Measurements from ENCODE around the gene CCN2.
"Not testable (repeated sequence)": the region's sequence is repeated elsewhere in the genome, so short reads cannot be mapped to it uniquely, and the experiment has no call there.

The CCN2 gene

DNA sequence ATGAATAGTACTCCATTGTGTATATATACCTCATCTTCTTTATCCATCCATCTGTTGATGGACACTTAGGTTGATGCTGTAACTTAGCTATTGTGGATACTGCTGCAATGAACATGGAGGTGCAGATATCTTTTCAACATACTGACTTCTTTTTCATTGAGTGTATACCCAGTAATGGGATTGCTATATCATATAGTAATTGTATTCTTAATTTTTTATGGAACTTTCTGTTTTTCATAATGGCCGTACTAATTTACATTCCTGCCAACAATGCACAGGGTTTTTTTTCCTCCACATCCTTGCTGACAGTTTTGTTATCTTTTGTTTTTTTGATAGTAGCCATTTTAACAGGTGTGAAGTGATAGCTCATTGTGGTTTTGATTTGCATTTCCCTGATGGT lies 5.2 kb downstream of the CCN2 start:
- DNase-seq (ENCODE audit: low read depth in 2 of 2) = no peak

DNA sequence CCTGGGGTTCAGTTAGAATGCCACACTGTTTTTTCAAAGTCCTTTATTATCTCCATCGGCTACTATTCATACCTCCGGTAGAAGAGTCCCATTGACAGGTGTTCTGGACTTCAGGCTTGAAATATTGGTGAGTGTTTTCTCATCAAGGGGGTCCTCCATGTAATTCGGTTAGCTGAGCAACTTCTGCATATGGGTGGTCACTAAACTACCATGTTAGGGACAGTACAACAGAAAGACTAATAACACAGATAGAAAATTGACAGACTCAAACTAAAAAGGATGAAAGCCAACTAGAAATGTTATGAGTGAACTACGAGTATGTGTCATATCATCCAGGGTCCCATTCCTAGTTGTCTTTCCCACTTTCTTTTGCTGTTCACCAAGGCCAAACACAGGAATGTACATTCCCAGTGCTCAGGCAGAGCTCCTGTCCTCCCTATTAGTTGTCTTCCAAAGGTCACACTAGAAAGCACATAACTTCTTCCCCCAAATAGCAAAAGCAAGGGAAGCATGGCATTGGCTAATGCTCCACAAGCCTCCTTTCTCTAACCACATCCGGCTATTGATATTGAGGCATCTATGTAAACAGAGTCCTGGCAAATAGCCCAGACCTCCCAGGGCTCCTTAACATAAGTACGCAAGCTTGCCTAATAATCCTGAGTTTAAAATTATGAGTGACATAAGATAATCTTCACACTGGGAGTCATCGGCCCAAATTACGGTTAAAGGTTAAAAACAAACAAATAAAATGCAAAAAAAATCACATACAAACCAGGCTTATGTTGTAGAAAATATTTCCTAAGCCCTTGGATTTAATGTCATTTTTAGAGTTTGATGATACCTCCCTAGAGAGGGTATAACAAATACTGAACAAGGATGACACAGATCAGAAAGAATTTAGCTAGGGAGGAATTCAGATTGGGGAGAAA lies 13.2 kb downstream of the CCN2 start:
- no peak for DNase-seq (ENCODE audit: low read depth in 2 of 2)

DNA sequence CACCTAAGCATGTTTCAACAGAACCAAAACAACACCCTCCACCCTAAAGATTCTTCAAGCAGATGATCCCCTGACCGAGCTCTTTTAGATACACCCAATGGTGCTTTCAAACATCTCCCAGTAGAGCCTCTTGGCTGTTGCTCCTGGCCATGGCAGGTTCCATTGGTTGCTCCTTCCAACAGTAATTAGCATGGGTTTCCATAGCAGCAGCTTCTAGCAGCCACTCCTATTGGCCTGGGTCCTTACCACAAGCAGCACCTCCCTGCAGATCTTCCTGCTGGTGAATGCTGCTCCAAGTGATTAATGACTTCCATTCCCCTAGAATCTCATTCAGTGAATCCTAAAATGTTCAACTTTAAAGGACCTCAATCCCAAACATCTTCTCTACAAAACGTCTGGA lies 13.9 kb downstream of the CCN2 start:
- no peak for DNase-seq (ENCODE audit: low read depth in 2 of 2)

DNA sequence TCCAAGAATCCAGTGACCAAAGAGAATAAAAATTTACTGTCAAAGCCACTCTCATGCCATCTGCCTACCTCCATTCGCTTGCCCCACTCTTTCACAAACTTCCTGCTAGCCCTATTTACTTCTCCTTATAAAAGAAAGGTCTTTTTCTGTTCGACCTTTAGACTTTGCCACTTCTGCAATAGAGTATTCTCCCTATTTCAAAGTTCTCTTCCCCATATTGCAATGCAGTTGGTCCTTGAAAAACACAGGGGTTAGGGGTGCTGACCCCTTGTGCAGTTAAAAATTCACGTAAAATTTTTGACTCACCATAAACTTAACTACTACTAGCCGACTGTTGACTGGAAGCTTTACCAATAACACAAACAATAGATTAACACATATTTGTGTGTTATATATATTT lies 15.0 kb downstream of the CCN2 start:
- DNase-seq (ENCODE audit: low read depth in 2 of 2) = no peak

DNA sequence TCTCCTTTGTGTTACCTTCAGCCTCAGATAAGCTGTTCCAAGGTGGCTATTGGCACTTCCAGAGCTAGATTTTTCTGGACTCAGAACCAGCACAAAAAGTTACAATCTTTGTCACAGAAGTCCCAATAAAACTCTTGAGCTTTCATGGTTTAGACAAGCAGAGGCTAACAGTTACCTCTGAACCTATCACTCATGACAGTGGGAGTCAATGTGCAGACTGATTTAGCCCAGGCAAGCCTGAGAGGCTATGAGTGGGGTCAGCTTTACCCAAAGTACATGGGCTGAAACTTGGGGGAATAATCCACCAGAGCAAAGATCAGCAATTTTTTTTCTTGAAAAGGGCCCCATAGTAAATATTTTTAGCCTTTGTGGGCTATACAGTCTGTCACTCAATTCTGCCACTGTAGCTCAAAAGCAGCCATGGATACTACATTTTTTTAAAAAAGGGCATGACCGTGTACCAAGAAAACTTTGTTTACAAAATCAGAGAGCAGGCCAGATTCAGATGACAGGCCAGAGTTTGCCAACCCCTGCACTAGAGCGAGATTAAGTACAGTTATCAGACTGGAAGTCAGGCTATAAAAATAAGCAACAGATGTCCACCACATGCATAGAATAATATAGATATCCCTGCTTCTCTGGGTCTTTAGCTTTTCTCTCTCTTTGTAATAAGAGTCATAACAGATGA lies 20.0 kb downstream of the CCN2 start:
- DNase-seq (ENCODE audit: low read depth in 2 of 2) = no peak

DNA sequence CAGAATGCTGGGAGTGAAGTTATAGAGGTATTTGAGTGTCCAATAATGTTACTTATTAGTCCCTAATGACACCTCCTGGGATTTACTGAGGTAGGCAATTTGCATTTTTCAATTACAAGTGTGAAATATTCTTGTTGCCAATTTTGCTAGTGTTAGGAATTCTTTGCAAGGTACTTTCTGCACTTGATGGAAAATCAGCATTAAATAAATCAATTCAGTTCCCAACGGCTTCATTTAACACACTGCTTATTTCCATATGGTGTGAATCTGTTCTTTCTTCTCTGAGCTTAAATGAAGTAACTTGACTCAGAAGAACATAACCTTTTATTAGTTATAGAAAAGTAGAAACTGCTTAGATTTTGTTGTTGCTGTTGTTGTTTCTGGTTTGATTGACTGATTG lies 21.2 kb downstream of the CCN2 start:
- DNase-seq (ENCODE audit: low read depth in 2 of 2) = no peak

DNA sequence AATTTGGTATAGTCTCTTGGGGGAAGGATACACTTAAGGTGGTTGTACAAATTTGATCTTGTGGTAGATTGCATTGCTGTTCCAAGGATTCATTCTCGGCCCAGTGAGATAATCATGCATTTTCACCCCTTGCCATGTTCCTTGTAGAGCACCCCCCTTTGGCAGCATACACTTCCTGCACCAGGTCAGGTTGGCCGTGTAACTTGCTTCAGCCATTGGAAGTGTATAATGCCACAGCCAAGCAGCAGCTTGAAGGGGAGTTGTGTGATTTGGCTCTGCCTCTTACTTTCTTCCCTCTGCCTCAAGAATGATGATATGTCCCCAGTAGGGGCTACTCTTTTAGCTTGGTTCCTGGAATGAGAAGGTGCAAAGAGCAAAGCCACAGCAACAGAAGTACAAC lies 21.9 kb downstream of the CCN2 start:
- no peak for DNase-seq (ENCODE audit: low read depth in 2 of 2)

DNA sequence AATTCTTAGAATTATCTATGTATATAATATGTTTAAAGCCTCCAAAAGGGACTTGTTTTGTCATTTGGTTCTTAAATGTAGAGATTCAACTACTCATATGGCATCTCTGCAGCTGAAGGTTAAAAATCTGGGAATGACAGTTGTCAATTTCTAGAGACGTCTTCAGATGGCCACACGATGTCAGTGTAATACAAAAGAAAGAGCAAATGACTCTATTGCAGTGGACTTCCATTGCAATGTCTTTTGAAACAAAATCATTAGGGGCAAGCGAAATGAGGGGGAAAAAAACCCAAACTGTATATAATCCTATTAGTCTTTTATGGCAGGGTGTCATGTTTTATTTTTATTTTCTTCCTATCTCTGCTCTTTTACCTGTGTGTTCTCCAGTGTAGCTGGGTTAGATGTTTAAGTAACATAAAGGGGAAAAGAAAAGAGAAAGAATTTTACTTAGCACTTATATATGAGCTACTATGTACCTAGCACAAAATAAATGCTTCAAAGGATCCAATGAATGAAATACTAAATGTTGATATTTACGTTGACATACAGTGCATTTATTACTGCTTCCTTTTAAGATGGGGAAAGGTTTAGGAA lies 26.2 kb downstream of the CCN2 start:
- no peak for DNase-seq (ENCODE audit: low read depth in 2 of 2)

DNA sequence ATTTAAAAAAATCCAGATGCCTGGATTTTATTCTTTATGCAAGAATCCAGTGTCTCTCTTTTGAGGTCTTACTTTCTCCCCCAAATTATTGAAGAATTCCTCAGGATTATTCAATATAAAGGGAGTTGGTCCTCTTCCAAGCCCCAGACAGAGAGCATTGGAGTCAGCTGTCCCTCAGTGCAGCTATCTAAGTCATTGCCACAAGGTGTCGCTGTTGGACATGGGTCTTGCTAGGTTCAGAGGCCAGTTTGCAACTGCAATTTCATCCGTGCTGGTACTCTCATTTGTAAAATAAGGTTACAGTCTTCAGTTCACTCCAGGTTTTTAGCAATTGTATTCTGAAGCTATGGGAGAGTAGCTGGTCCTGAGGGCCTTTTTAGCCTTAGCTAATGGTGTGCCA lies 27.8 kb downstream of the CCN2 start:
- DNase-seq (ENCODE audit: low read depth in 2 of 2) = no peak

DNA sequence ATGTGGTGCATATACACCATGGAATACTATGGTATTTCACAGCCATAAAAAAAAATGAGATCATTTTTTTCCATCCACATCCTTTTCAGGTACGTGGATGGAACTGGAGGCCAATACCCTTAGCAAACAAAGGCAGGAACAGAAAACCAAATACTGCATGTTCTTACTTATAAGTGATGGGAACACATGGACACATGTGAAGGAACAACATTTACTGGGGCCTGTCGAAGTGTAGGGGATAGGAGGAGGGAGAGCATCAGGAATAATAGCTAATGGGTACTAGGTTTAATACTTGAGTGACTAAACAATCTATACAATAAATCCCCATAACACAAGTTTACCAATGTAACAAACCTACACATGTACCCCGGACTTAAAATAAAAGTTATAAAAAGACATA lies 30.5 kb downstream of the CCN2 start:
- no peak for DNase-seq (ENCODE audit: low read depth in 2 of 2)

DNA sequence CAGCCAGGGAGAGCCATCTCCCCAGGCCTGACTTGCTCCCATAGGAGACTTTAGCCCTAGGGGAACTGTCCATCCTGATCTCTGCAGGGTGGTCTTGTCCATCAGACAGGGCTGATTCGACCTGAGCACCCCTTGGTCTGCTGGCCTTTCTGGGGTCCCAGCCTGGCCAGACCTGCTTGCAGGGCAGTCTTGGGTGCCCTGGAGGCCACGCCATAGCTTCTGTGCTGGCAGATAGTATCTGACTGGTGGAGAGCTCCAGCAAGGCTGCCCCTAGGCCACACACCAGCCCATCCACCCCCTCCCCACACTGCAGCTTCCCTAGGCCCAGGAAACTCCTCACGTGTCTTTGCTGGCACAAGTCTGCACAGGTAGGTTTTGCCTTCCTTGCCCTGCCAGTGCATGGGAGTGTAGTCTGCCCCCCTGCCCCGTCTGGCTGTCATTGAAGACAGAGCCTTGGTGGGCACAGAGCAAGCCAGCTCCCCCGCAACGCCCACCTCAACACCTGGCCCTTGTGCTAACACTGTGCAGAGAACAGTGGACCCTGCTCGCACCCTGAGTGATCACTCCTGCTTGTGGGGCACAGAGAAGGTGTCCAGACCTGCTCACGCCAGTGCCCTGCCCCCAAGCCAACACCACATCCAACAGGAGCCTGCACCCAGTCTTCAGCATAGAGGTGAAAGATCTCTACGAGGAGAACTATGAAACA lies 32.4 kb downstream of the CCN2 start:
- no peak for DNase-seq (ENCODE audit: low read depth in 2 of 2)

DNA sequence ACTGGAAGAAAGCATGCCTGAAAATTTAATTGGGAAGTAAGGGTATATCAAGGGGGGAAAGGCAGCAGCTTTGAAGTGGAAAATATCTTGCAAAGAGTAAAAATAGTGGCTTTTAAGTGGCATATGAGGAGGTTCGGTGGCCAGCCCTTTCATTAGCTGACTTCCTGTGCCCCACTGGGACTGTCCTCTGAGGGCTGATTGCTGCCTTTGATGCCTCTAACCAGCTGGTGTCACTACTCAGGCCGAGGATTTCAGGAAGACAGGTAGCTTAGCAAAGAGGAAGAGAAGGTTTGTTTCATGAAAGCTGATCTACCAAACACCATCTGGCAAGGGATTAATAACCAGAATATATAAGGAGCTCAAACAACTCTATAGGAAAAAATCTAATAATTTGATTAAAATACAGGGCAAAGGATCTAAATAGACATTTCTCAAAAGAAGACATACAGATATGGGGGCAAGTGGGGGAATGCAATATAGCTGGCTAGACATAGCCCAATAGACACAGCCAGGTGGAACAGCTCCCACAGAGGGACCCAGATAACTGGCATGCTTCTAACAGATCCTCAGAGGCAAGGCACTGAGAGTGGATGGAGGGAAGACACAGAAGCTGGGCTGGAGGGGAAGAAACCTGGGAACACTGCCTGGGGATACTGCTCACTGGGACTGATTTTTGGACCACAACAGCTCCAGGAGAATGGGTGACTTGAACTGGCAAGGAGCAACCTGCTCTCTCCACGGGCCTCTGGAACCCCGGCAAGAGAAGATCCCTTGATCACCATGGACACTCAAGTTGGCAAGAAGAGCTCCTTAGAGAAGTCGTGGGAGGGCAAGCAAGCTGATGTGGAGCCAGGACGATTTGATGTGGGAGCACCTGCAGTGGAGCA lies 33.2 kb downstream of the CCN2 start:
- no peak for DNase-seq (ENCODE audit: low read depth in 2 of 2)

DNA sequence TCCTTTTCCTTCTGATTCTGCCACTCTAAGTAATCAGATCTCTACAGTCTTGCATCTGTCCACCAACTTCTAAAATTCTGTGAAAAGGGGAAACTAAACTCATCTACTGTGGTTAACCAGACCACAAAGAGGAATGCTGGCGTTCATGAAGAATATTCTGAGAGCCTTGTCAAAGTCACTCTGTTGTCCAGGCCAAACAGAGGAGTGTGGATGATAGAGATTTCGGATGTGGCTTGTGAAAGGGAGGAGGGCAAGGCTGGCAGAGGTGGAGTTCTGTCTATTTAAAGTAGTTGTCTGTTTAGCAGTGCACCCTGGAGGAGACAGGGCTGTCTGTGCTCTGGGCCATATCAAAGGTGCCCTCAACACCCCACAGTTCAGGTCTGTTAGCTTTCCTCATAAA lies 33.9 kb downstream of the CCN2 start:
- DNase-seq (ENCODE audit: low read depth in 2 of 2) = no peak

DNA sequence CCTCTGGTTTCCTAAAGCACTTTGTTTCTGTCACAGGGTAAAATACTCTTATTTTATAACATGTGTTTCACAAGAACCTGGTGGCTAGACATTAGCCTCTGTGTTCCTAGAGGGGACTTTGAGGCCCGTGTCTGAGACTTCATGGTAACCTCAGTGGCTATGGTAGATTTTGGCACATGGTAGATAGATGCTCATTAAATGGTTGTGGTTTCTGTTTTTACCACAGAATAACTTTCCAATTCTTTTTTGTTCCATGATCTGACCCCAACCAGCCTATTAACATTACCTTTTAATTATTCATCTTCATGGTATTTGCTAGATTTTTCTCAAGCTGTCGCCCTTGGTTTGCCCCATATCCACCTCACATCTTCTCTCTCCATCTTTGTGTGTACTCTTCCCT lies 34.3 kb downstream of the CCN2 start:
- DNase-seq (ENCODE audit: low read depth in 2 of 2) = no peak

DNA sequence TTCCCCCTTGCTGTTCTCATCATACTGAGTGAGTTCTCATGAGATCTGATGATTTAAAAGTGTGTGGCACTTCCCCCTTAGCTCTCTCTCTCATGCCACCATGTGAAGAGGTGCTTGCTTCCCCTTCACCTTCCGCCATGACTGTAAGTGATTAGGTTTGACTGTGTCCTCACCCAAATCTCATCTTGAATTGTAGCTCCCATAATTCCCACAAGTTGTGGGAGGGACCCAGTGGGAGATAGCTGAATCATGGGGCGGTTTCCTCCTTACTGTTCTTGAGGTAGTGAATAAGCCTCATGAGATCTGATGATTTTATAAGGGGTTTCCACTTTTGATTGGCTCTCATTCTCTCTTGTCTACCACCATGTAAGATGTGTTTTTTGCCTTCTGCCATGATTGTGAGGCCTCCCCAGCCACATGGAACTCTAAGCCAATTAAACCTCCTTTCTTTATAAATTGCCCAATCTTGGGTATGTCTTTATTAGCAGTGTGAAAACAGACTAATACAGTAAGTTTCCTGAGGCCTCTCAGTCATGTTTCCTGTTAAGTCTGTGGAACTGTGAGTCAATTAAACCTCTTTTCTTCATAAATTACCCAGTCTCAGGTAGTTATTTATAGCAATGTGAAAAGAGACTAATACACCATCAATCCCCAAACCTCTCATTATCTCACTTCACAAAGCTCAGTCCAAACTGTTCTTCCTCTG lies 34.9 kb downstream of the CCN2 start:
- not testable (repeated sequence) for DNase-seq (ENCODE audit: low read depth in 2 of 2)

DNA sequence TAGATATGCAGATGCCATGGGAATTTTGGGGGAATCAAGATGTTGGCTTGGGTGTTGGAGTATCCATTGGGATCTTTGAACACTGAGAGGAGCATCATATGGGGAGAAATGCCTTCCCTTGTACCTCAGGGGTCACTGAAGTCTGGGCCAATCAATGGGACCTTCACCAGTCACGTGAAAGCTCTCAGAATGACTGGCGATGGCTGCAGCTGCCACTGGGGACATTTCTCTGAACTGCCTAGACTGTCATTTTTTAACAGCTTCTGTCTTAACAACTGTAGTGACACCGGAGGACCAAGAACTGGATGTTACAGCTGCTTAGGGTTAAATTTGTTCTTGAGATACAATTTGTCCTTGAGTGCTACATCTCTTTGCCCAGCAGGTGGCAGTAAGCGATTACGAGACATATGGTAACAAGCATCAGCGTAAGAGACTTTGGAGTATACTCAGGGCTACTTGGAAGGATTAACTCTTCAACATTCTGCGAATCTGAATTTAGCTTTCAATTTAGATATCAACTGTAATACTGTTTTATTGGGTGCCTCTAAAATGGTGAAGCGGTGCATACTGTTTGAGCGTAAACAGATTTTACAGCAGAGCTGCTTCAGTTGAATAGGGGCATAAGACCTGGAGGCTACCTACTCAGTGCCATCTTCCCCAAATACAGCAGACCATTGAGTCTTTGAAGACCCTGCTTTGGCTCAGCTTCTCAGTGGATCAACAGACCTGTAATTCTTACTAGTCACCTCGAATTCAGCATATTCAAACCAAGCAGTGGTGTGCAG lies 36.0 kb downstream of the CCN2 start:
- DNase-seq (ENCODE audit: low read depth in 2 of 2) = peak in 1 of 2 donors; percentile 10

DNA sequence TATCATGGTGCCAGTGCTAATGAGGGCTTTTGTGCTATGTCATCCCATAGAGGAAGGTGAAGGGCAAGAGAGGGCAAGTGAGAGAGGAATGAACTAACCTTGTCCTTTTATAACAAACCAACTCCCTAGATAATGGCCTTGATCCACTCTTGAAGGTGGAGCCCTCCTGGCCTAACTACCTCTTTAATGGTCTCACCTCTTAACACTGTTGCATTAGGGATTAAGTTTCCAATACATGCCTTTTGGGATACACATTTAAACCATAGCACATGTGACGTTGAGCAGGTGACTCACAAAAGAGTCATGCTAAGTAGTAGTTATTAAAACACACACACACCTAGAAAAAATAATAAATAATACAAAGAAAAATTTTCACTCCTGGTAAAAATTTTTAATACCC lies 36.9 kb downstream of the CCN2 start:
- no peak for DNase-seq (ENCODE audit: low read depth in 2 of 2)

DNA sequence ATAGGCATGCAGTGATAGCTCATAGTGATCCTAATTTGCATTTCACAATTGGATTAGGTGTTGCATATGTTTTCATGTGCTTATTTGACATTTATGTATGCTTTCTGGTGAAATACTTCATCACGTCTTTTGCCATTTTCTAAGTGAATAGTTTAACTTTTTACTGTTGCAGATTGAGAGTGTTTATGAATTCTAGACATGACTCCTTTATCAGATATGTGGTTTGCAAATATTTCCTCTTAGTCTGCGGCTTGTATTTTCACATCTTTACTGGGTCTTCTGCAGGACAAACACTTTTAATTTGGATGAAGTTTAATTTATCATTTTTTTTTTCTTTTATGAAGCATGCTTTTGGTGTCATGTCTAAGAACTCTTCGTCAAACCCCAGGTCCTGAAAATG lies 39.2 kb downstream of the CCN2 start:
- DNase-seq (ENCODE audit: low read depth in 2 of 2) = no peak

DNA sequence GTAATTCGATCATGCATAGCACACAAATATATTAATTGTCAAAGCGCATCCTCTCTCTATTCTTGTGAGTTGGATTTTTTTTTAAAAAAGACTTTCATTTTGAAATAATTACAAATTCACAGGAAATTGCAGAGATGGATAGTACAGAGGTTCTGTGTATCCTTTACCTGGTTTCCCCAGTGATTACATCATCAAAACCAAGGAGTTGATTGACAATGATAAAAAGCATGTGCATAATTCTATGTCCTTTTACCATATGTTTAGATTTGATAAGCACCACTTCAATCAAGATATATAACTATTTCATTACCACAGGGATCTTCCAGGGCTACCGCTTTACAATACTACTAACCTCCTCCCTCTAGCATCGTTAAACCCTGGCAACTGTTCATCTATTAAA lies 40.2 kb downstream of the CCN2 start:
- no peak for DNase-seq (ENCODE audit: low read depth in 2 of 2)

DNA sequence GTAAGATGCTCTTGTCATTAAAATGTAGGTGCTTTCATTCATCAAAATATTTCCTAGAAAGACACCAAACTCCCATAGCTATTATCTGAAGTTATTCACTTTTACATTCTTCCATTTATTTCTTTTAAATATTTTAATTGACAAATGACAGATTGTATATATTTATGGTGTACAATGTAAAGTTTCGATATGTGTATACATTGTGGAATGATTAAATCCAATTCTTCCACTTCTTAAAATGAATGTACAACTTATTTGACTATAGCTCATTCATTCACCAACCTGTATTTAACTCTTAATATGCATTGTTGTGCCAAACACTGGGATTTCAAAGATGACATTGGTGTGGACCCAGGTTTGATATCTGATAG lies 41.0 kb downstream of the CCN2 start:
- DNase-seq (ENCODE audit: low read depth in 2 of 2) = no peak

Measured in stimulated activated CD8-positive, alpha-beta memory T cell treated with anti-CD3 and anti-CD28 coated beads, Interleukin-15, amount 100 ng/mL, for 4 hours (primary cell).